Stimulated activated naive CD8-positive, alpha-beta T cell treated with anti-CD3 and anti-CD28 coated beads, Interleukin-15, amount 100 ng/mL, for 72 hours (primary cell): Measurements from ENCODE around the gene TEAD4.
A peak's percentile ranks its signal among the peaks of the same experiment; 100 is the strongest.

Source experiments
- ATAC-seq: fragments of 150-1000 bp; cut with Tn5 transposase; 2 replicates; pipeline ENCODE4 v1.10.0; 2021; ENCODE audit warnings: mild to moderate bottlenecking, moderate library complexity
- DNase-seq, 2 donors: peaks; one replicate each; pipeline ENCODE4 v3.0.0; 2021 to 2022
- H3K27ac Mint-ChIP-seq, 2 donors: one replicate each; pipeline ENCODE4 v1.8.0; 2022; ENCODE audit warnings: mild to moderate bottlenecking in 2 of 2, mixed read lengths in 2 of 2, moderate library complexity in 2 of 2
- H3K27me3 Mint-ChIP-seq: one replicate; pipeline ENCODE4 v1.8.0; 2022; ENCODE audit warnings: mixed read lengths
- H3K4me1 Mint-ChIP-seq: one replicate; pipeline ENCODE4 v1.8.0; 2022; ENCODE audit warnings: mild to moderate bottlenecking, mixed read lengths
- H3K4me3 Mint-ChIP-seq, 2 donors: one replicate each; pipeline ENCODE4 v1.8.0; 2022; ENCODE audit warnings: mild to moderate bottlenecking in 2 of 2, mixed read lengths in 2 of 2, moderate library complexity in 1 of 2
- H3K9me3 Mint-ChIP-seq, 2 donors: one replicate each; pipeline ENCODE4 v1.8.0; 2022; ENCODE audit warnings: mixed read lengths in 2 of 2

TEAD4 gene

DNA sequence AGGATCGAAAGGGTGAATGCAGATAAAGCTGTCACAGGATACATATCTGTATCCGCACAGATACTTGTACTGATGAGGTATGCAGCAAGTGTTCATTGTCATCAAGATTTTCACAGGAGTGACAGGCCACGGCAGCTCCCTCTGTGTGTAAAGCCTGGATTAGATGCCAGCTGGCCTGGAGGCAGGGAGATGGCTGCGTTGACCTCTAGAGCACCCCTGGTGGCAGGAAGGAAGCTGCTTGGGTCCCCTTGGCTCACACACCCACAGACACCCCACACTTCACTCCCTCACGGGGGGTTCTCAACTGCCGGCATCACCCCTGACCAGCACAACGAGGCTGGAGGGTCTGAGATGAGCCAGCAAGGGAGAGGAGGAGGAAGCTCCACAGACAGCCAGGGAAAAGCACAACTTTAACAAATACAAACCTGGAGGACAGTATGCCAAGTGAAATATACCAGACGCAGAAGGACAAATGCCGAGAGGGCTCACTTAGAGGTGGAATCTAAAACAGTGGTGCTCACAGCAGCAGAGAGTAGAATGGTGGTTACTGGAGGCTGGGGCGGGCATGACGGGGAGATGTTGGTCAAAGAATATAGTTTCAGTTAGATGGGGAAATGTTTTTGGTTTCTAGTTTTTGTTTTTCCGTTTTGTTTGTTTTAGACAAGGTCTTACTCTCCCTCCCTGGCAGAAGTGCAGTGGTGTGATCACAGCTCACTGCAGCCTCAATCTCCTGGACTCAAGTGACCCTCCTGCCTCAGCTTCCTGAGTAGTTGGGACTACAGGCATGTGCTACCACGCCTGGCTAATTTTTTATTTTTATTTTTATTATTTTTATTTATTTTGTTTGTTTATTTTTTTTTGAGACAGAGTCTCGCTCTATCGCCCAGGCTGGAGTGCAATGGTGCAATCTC, 45.7 kb downstream of the TEAD4 start:
- no peak overlapping the region for H3K4me3 Mint-ChIP-seq
- no peaks in the 10 kb centered on the region for H3K9me3 Mint-ChIP-seq
- H3K4me1 Mint-ChIP-seq: no peaks in the 10 kb centered on the region
- H3K27ac Mint-ChIP-seq: no peak overlapping the region
- ATAC-seq (no peak), DNase-seq (no peak)
- H3K27me3 Mint-ChIP-seq: peaks cover 7% of the 10 kb centered on the region

DNA sequence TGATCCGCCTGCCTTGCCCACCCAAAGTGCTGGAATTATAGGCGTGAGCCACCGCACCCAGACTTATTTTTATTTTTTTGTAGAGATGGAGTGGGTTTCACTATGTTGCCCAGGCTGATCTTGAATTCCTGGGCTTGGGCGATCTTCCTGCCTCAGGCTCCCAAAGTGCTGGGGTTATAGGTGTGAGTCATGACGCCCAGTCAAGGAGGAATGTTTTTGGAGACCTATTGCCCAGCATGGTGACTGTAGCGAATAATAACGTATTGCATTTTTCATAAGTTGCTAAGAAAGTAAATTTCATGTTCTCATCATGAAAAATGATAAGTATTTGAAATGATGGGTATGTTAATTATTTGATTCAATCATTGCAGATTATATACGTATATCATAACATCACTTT, 46.5 kb downstream of the TEAD4 start:
- Mint-ChIP-seq H3K9me3 (no peaks in the 10 kb centered on the region), H3K27ac (no peak overlapping the region), H3K4me1 (no peaks in the 10 kb centered on the region), H3K27me3 (peaks cover 7% of the 10 kb centered on the region), H3K4me3 (no peak overlapping the region)
- DNase-seq (no peak), ATAC-seq (no peak)

DNA sequence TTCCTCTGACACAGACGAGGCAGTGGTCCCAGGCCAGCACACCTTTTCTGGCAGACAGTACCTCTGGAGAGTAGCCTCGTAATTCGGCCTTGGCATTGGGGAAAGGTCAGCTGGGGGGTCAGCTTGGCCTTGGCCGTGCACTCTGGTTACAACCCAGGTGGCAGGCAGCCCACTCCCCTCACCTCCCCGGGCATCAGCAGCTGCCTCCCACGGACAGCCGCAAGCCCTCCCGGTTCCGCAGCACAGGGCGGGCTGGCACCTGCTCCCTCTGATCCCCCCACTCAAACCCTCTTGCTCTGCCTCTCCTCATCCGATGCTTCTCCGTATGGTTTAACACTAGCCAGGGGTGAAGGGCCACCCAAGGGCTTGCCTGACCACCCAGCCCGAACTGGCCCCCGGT, 50.6 kb downstream of the TEAD4 start:
- ATAC-seq (no peak), DNase-seq (no peak)
- Mint-ChIP-seq H3K4me1 (no peaks in the 10 kb centered on the region), H3K27me3 (peaks cover under 1% of the 10 kb centered on the region), H3K4me3 (no peak overlapping the region), H3K27ac (no peak overlapping the region), H3K9me3 (no peaks in the 10 kb centered on the region)

DNA sequence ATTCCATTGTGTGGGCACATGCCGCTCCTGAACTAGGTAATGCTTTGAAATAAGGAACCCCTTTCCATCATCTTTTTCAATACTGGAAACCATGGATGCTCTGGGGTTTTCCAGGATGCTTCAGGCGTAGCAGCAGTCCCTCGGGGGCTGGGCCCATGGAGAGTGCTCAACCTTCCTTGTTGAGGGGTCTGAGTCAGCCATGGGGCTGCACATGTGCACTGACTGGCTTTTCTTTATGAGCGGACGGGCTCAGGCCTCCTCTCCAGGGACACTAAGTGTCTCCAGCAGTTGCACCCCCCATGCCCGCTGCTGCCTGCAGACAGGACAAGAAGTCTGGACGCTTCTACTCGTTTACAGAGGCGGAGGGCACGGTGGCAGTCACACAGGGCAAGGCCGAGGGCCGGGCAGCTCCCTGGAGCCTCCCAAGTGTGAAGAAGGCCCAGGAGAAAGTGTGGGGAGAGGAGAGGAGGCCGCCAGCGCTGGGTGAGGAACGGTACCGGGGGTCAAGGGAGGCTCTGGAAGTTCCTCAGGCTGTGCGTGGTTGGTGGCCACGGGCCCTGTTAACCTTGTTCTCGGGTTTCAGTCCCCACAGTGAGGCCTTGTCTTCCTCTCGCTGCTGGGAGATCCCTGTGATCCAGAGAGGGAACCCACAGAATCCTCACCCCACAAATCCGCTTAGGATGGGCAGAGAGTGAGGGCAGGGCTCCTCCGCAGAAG, 51.2 kb downstream of the TEAD4 start:
- H3K4me1 Mint-ChIP-seq: no peaks in the 10 kb centered on the region

DNA sequence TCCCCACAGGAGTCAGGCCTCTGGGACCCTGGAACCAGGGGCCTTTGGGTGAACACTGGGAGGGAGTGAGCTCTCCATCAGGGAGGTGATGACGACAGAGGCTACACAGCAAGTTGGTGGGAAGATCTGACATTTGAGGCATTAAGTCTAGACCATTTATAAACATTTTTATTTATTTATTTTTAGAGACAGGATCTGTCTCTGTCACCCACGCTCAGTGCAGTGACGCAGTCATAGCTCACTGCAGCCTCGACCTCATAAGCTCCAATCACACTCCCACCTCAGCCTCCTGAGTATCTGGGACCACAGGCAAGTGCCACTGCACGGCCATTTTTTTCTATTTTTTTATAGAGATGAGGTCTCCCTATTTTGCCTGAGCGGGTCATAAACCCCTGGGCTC, 53.6 kb downstream of the TEAD4 start:
- H3K9me3 Mint-ChIP-seq: no peaks in the 10 kb centered on the region
- no peaks in the 10 kb centered on the region for H3K27me3 Mint-ChIP-seq
- no peak overlapping the region for H3K27ac Mint-ChIP-seq
- H3K4me1 Mint-ChIP-seq: no peaks in the 10 kb centered on the region
- ATAC-seq (no peak), DNase-seq (no peak)
- H3K4me3 Mint-ChIP-seq: no peak overlapping the region

More for the DNA sequence above, 51.2 kb downstream of the TEAD4 start:
- DNase-seq: no peak
- ATAC-seq: no peak
- Mint-ChIP-seq H3K9me3 (no peaks in the 10 kb centered on the region), H3K27me3 (no peaks in the 10 kb centered on the region), H3K27ac (no peak overlapping the region), H3K4me3 (no peak overlapping the region)

DNA sequence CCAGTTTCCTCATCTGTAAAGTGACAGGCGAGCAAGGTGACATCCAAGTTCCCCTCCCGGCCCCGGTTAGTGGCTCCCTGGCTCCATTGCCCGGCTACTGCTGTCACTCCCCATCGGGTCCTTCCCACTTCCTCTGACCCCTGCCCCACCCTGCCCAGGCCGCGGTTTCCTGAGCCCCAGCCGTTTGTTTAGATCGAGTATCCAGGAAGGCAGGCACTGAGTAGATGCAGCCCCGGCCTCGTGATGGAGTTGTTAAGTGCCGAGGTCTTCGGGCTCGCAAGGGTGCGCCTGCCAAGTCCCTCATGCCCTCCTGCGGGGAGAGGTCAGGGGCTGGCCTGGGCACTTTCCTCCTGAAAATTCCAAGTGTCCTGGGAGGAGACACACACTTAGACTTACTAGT, 55.4 kb downstream of the TEAD4 start:
- no peak for ATAC-seq
- Mint-ChIP-seq H3K9me3 (no peaks in the 10 kb centered on the region), H3K27me3 (no peaks in the 10 kb centered on the region), H3K4me1 (no peaks in the 10 kb centered on the region), H3K27ac (no peak overlapping the region), H3K4me3 (no peak overlapping the region)
- no peak for DNase-seq

DNA sequence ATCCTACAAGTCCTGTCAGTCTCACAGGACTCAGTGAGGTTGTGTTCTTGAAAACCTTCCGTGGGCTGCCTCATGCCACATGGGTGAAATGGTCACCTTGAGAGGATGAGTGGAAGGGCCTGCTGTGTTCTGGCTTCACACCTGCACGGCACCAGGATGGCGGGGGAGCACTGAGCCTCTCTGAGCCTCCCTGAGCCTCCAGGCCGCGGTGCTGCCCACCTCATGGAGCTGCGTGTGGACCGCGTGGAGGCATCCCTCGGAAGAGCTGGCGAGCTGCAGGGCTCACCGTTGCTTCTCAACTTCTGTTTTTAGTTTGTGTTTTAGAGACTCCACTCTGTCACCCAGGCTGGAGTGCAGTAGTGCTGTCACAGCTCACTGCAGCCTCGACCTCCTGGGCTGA, 56.2 kb downstream of the TEAD4 start:
- Mint-ChIP-seq H3K27ac (no peak overlapping the region), H3K9me3 (no peaks in the 10 kb centered on the region), H3K4me3 (no peak overlapping the region), H3K27me3 (no peaks in the 10 kb centered on the region), H3K4me1 (no peaks in the 10 kb centered on the region)
- no peak for DNase-seq
- no peak for ATAC-seq

DNA sequence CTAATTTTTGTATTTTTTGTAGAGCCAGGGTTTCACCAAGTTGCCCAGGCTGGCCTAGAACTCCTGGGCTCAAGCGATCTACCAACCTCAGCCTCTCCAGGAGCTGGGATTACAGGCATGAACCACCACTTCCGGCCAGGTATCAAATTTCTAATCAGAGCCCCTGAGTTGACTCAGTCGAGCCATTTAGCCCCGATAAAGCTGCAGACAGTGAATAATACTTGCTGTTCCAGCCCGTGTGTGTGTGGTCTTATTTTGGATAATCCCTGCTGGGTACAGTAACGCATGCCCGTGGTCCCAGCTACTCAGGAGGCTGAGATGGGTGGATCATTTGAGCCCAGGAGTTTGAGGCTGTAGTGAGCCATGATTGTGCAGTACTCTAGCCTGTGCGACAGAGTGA, 57.0 kb downstream of the TEAD4 start:
- H3K27ac Mint-ChIP-seq: no peak overlapping the region
- H3K9me3 Mint-ChIP-seq: no peaks in the 10 kb centered on the region
- H3K4me1 Mint-ChIP-seq: no peaks in the 10 kb centered on the region
- no peak for ATAC-seq
- no peak for DNase-seq
- H3K27me3 Mint-ChIP-seq: no peaks in the 10 kb centered on the region
- H3K4me3 Mint-ChIP-seq: no peak overlapping the region

DNA sequence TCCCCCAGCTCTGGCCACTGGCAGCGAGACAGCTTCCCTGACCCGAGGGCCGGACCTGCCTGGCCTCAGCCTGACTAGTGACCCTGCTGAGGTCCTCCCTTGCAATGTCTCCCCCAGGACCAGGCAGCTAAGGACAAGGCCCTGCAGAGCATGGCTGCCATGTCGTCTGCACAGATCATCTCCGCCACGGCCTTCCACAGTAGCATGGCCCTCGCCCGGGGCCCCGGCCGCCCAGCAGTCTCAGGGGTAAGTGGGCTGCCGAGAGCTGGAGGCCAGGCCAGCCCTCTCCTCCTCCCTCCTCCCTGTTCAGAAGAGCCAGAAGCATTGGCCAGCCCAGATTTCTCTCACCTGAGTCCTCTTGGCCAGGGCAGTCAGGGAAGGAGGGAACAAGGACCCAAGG, 58.1 kb downstream of the TEAD4 start:
- Mint-ChIP-seq H3K4me3 (no peak overlapping the region), H3K4me1 (no peaks in the 10 kb centered on the region), H3K27me3 (no peaks in the 10 kb centered on the region), H3K27ac (no peak overlapping the region), H3K9me3 (no peaks in the 10 kb centered on the region)
- DNase-seq (no peak), ATAC-seq (no peak)

DNA sequence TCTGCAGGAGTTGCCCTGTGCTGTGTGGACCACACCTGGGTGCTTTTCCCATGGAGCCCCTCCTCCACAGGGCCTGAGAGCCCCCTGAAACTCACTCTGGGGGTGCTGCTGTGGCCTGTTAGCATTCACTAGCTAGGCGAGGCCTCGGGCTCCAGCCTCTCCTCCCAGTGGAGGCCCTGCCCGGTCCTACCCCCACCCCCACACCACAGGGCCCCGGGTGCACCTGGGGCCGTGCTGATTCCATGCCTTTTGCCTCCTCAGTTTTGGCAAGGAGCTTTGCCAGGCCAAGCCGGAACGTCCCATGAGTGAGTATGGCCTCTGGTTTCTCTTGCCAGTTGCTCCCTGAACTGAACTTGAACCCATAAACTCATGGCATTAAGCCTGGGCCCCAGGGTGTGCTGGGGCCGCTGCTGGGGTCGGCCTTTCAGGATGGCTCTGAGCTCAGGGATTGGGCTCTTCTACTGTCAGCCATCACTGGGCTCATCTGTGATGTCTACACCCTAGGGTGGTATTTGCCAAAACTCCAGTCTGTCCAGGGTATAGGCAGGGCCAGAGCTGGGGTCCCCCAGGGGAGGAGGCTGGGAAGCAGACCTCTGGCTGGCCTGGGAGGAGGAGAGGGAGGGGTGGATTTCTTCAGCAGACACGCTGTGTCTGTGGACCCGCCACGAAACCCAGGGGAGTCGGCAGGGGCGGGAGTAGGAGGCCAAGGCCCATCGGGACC, 59.2 kb downstream of the TEAD4 start:
- H3K27me3 Mint-ChIP-seq: no peaks in the 10 kb centered on the region
- no peaks in the 10 kb centered on the region for H3K9me3 Mint-ChIP-seq
- H3K4me1 Mint-ChIP-seq: no peaks in the 10 kb centered on the region
- H3K4me3 Mint-ChIP-seq: no peak overlapping the region
- ATAC-seq (peak; percentile 16), DNase-seq (no peak)
- peak overlapping the region in 1 of 2 donors; percentile 63 for H3K27ac Mint-ChIP-seq

DNA sequence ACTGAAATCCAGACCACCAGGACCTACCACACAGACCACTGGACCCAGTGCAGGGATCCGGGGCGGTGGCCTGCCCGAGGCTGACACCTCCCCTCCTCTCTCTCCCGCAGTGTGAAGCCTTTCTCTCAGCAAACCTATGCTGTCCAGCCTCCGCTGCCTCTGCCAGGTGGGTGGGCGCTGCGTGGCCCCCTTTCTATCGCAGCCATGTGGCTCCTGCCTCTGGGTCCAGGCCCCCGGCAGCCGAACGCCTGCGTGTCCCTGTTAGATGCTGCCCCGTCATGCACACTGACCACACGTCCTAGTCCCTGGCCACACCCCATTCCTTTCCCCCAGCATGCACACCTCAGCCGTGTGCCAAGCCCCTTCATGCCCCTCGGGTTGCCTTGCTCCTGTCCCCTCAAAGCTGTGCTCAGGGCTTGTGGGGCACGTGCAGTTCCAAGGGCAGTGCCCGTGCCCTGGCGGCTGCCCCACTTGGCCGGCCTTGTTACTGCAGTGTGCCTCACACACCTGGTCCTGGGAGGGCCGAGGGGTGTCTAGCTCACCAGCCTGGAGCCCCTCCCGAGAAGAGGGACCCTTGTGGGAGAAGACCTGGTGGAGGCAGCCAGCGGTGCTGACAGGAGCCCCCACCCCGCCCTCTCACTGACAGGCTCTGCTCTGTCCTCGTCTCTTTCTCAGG, 59.9 kb downstream of the TEAD4 start:
- peak; percentile 24 for ATAC-seq
- Mint-ChIP-seq H3K4me3 (no peak overlapping the region), H3K27me3 (no peaks in the 10 kb centered on the region), H3K27ac (no peak overlapping the region), H3K4me1 (no peaks in the 10 kb centered on the region), H3K9me3 (no peaks in the 10 kb centered on the region)
- DNase-seq: no peak

DNA sequence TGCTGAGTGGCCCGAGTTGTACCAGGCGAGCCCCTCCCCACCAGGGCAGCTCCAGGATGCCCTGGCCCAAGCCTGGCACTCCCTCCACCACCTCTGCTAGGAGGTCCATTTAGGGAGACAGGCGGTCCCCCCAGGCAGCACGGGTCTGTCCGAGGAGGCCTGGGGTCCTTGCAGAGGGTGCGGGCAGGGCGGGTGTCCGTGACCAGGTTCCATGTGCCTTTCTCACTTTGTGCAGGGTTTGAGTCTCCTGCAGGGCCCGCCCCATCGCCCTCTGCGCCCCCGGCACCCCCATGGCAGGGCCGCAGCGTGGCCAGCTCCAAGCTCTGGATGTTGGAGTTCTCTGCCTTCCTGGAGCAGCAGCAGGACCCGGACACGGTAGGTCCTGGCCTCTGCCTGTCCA, 61.2 kb downstream of the TEAD4 start:
- ATAC-seq: peak; percentile 24

DNA sequence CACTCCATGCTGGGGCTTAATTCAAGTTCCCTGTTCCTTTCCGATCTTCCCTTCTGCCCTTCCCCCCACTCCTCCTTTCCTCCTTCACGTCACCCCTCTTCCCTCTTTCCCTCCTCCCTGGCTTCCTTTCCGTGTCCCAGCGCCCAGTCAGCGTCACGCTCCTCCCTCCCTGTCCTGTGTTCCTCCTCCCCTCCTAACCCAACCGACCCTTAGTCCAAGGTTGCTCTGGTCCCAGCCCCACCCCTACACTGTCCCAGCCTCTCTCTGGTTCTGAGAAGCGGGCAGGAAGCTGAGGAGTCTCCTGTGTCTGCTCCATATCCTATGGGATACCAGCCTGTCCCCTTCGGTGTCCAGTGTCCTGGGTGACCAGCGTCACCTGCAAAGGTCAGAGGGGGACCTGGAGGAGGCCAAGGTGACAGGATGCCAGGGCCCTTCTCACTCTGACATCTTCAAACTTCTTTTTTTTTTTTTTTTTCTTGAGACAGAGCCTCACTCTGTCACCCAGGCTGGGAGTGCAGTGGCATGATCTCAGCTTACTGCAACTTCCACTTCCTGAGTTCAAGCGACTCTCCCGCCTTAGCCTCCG, 61.7 kb downstream of the TEAD4 start:
- H3K4me1 Mint-ChIP-seq: no peaks in the 10 kb centered on the region
- H3K27me3 Mint-ChIP-seq: no peaks in the 10 kb centered on the region
- no peaks in the 10 kb centered on the region for H3K9me3 Mint-ChIP-seq
- no peak for ATAC-seq
- no peak overlapping the region for H3K27ac Mint-ChIP-seq
- no peak for DNase-seq
- no peak overlapping the region for H3K4me3 Mint-ChIP-seq

More for the DNA sequence above, 61.2 kb downstream of the TEAD4 start:
- DNase-seq: no peak
- Mint-ChIP-seq H3K27ac (no peak overlapping the region), H3K4me1 (no peaks in the 10 kb centered on the region), H3K27me3 (no peaks in the 10 kb centered on the region), H3K4me3 (no peak overlapping the region), H3K9me3 (no peaks in the 10 kb centered on the region)

DNA sequence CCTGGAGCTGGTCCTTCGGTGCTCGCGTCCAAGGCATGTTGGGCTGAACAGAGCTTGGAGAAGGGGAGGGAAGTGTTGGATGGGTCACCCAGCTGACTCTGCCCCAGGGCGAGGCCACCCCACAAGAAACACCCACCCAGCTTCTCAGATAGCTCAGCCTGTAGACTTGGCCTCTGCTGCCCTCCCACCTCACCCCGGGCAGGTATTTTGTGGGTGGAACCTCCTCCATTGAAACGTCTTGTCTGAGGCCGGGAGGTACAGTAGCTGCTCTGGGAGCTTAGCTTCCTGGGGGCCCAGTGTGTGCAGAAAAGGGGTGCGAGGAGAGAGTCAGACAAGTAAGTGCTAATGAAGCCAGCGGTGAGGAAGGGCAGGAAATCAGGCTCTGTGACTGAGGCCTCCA, 63.2 kb downstream of the TEAD4 start:
- Mint-ChIP-seq H3K9me3 (no peaks in the 10 kb centered on the region), H3K4me1 (no peaks in the 10 kb centered on the region), H3K4me3 (no peak overlapping the region), H3K27ac (no peak overlapping the region), H3K27me3 (no peaks in the 10 kb centered on the region)
- ATAC-seq (no peak), DNase-seq (no peak)

DNA sequence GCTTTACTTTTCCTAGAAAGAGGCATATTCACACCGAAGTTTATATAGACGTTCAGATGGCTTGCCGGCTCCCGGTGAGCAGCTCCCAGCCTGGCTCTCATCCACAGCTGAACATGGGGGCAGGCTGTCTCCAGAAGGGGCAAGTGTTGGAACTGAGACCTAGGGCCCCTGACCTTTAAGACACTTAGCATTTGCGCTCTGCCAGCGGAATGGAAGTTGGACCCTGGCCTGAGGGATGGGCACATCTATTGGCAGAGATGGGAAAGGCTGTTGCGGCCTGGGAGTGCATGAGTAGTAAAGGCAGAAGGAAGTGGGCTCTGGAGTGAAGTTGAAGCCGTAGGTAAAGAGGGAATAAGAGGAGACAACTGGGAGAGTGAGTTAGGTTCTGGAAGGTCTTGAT, 63.8 kb downstream of the TEAD4 start:
- Mint-ChIP-seq H3K4me1 (no peaks in the 10 kb centered on the region), H3K27ac (no peak overlapping the region), H3K27me3 (no peaks in the 10 kb centered on the region), H3K9me3 (no peaks in the 10 kb centered on the region), H3K4me3 (no peak overlapping the region)
- DNase-seq (no peak), ATAC-seq (no peak)
